Caco-2 (cell line): ENCODE results near the gene TTC28. TPM values are rescaled to one million over a fixed set of nuclear protein-coding genes. Genes with fewer than 3 reads are reported as not detected.

Source experiments
- BruUV-seq: library from RNA; stranded (reverse); fragments of 400-500 nt; replicated peaks from 2 replicates; lab custom pipeline; 2021; lab: Mats Ljungman, UMichigan
- CTCF ChIA-PET: fragments of 300-600 bp; sonication (Branson Sonifier 250); formaldehyde crosslinking; loops from one replicate; lab custom pipeline; 2022; ENCODE audit warnings: antibody characterized with exemption; lab: Charles Lee
- POLR2A ChIA-PET: fragments of 300-600 bp; sonication (Branson Sonifier 250); formaldehyde crosslinking; loops from one replicate; lab custom pipeline; 2022; ENCODE audit warnings: antibody characterized with exemption; lab: Charles Lee
- DNase-seq, 2 experiments: peaks; one replicate each; pipeline versions ENCODE4 v3.0.0 to v3.0.0-alpha.2; 2020 to 2022
- H3K27me3 ChIP-seq: replicated peaks from 2 replicates; pipeline ENCODE4 v1.6.0; 2011; ENCODE audit warnings: low read length; ENCODE audit not compliant: control insufficient read depth, insufficient read depth
- H3K36me3 ChIP-seq: 2 replicates; pipeline ENCODE4 v1.5.1; 2011; ENCODE audit warnings: low read length; ENCODE audit not compliant: control insufficient read depth, insufficient read depth
- H3K4me1 ChIP-seq: fragments of 250-450 bp; sonication (Bioruptor Pico); 2 replicates; pipeline ENCODE4 v1.5.1; 2020; ENCODE audit warnings: mild to moderate bottlenecking
- H3K4me3 ChIP-seq: 2 replicates; pipeline ENCODE4 v1.5.1; 2011; ENCODE audit warnings: low read depth, mild to moderate bottlenecking, control low read depth, low read length
- H3K9me3 ChIP-seq: fragments of 250-450 bp; sonication (Bioruptor Pico); 2 replicates; pipeline ENCODE4 v1.5.1; 2020; ENCODE audit warnings: mild to moderate bottlenecking, moderate library complexity
- H3K27ac Mint-ChIP-seq: one replicate; pipeline ENCODE4 v1.8.0; 2022; ENCODE audit warnings: mixed read lengths; ENCODE audit not compliant: unreplicated experiment
- H3K27me3 Mint-ChIP-seq: one replicate; pipeline ENCODE4 v1.8.0; 2022; ENCODE audit warnings: mixed read lengths; ENCODE audit not compliant: insufficient read depth, unreplicated experiment
- H3K36me3 Mint-ChIP-seq: one replicate; pipeline ENCODE4 v1.8.0; 2022; ENCODE audit warnings: mild to moderate bottlenecking, mixed read lengths; ENCODE audit not compliant: insufficient read depth, unreplicated experiment
- H3K4me1 Mint-ChIP-seq: one replicate; pipeline ENCODE4 v1.8.0; 2022; ENCODE audit warnings: low read depth, mixed read lengths; ENCODE audit not compliant: unreplicated experiment
- H3K4me3 Mint-ChIP-seq: one replicate; pipeline ENCODE4 v1.8.0; 2022; ENCODE audit warnings: mild to moderate bottlenecking, moderate library complexity, mixed read lengths; ENCODE audit not compliant: unreplicated experiment
- H3K9me3 Mint-ChIP-seq: one replicate; pipeline ENCODE4 v1.8.0; 2022; ENCODE audit warnings: mixed read lengths; ENCODE audit not compliant: unreplicated experiment
- intact Hi-C: fragments of 100-400 bp; cut with micrococcal nuclease; formaldehyde crosslinking; loops from one replicate; pipeline ENCODE4 v1.10.0; 2022; ENCODE audit not compliant: unreplicated experiment
- total RNA-seq: library from RNA; stranded (reverse); gene quantifications from 2 replicates; pipeline ENCODE4 v1.2.3, GENCODE V29; 2022
- TF ChIP-seq, protein P1 (sequence below), 2 experiments: fragments of 200-600 bp in 1 of 2; IDR thresholded peaks; 1 replicate in 1 of 2; 2 replicates in 1 of 2; pipeline versions ENCODE4 v1.5.1 to v1.8.0; 2011 to 2022; ENCODE audit warnings: antibody characterized with exemption in 1 of 2, control low read depth in 1 of 2, inconsistent platforms in 1 of 2, low read depth in 1 of 2, low read length in 1 of 2, mild to moderate bottlenecking in 1 of 2, moderate library complexity in 1 of 2; ENCODE audit not compliant: insufficient read depth in 1 of 2, severe bottlenecking in 1 of 2, unreplicated experiment in 1 of 2

Gene TTC28
- total RNA-seq, 1 experiment from 2014 or later: 12.0 TPM

- H3K4me1 ChIP-seq: peaks cover 7% of the 10 kb centered on the region; the same call in 1 of the 2 replicates
- DNase-seq: peak; percentile 71 to 82
- intact Hi-C loops: loop anchor here (1.0 kb wide), 2 partner anchors 422 to 574 kb away; no protein-coding TSS in a partner anchor
- Mint-ChIP-seq H3K4me1 (no peaks in the 10 kb centered on the region), H3K36me3 (no peaks in the 10 kb centered on the region), H3K4me3 (no peak overlapping the region), H3K9me3 (no peaks in the 10 kb centered on the region), H3K27me3 (no peaks in the 10 kb centered on the region), H3K27ac (no peak overlapping the region)
- no peaks in the 10 kb centered on the region for H3K27me3 ChIP-seq
- POLR2A ChIA-PET: no interaction called here
- H3K4me3 ChIP-seq: no peak overlapping the region
- BruUV-seq: no TSS peak
- no peaks in the 10 kb centered on the region for H3K36me3 ChIP-seq
- CTCF ChIA-PET: interaction anchor here (0.5 to 1.8 kb wide), 11 partner anchors 8 to 1560 kb away, joined by 3 to 11 read pairs (median 4); no protein-coding TSS in a partner anchor
- H3K9me3 ChIP-seq: no peaks in the 10 kb centered on the region
- TF ChIP-seq, protein P1, sequence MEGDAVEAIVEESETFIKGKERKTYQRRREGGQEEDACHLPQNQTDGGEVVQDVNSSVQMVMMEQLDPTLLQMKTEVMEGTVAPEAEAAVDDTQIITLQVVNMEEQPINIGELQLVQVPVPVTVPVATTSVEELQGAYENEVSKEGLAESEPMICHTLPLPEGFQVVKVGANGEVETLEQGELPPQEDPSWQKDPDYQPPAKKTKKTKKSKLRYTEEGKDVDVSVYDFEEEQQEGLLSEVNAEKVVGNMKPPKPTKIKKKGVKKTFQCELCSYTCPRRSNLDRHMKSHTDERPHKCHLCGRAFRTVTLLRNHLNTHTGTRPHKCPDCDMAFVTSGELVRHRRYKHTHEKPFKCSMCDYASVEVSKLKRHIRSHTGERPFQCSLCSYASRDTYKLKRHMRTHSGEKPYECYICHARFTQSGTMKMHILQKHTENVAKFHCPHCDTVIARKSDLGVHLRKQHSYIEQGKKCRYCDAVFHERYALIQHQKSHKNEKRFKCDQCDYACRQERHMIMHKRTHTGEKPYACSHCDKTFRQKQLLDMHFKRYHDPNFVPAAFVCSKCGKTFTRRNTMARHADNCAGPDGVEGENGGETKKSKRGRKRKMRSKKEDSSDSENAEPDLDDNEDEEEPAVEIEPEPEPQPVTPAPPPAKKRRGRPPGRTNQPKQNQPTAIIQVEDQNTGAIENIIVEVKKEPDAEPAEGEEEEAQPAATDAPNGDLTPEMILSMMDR (IDR thresholded peaks at IDR 0.05; ENCODE audit: insufficient read depth in 1 of 2, low read depth in 1 of 2, low read length in 1 of 2, severe bottlenecking in 1 of 2, unreplicated experiment in 1 of 2): peak; percentile 91 to 93
Measured at GRCh38 chr22:28019881-28020861, 659.5 kb downstream of the TTC28 start.

DNA sequence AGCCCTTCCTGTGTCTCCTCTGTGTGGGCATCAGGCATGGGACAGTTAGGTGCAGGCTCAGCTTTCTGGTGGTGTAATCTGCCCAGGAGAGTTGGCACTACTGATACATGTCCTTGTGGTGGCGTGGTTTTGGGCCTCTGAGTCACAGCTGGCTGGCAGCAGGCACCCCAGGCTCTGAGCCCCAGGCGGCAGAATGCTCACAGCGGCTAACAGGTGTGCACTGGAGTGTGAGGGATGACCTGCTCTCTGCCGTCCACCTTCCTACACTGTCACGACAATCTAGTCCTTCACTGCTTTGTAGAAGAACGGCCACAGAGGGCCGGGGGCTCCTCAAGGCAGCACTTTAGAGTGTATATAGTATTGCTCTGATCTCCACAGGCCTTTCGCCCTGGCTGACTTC is 660.3 kb downstream of the TTC28 start:
- Histone ChIP-seq H3K4me1 (peaks cover 7% of the 10 kb centered on the region; the same call in 1 of the 2 replicates), H3K9me3 (no peaks in the 10 kb centered on the region), H3K36me3 (no peaks in the 10 kb centered on the region), H3K4me3 (no peak overlapping the region), H3K27me3 (no peaks in the 10 kb centered on the region)
- ChIA-PET CTCF (interaction anchor here (0.5 to 1.8 kb wide), 6 partner anchors 27 to 1927 kb away, joined by 3 to 11 read pairs (median 4); no protein-coding TSS in a partner anchor), POLR2A (no interaction called here)
- TF ChIP-seq, protein P1 (IDR thresholded peaks at IDR 0.05; ENCODE audit: insufficient read depth in 1 of 2, low read depth in 1 of 2, low read length in 1 of 2, severe bottlenecking in 1 of 2, unreplicated experiment in 1 of 2): no peak
- H3K4me3 Mint-ChIP-seq: no peak overlapping the region
- H3K4me1 Mint-ChIP-seq: no peaks in the 10 kb centered on the region
- H3K36me3 Mint-ChIP-seq: no peaks in the 10 kb centered on the region
- peak in 1 of 2 experiments; percentile 15 for DNase-seq
- intact Hi-C loops: no loop called here
- H3K27ac Mint-ChIP-seq: no peak overlapping the region
- no peaks in the 10 kb centered on the region for H3K27me3 Mint-ChIP-seq
- no TSS peak for BruUV-seq
- H3K9me3 Mint-ChIP-seq: no peaks in the 10 kb centered on the region

DNA sequence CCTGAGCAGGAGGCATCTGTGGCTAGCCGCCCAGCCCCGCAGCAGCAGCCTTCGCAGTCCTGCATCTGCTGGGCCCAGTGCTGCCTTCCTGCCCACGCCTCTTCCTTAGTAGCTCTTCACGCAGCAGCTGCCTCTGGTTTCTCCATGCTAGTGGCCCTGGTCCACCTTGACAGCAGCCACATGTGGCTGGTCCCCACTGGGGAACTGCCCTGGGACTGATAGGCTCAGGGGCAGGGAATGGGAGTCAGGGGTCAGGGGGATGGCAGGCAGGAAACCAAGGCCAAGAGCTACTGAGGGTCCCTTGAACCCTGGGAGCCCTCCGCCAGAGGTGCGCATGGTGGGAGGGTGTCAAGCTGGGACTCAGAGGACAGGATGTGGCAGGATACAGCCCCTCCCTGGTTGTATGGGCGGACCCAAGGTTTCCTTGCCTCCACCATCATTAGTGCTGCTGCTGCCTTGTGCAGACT is 661.1 kb downstream of the TTC28 start:
- Mint-ChIP-seq H3K36me3 (no peaks in the 10 kb centered on the region), H3K9me3 (no peaks in the 10 kb centered on the region), H3K4me3 (no peak overlapping the region), H3K4me1 (no peaks in the 10 kb centered on the region), H3K27me3 (no peaks in the 10 kb centered on the region), H3K27ac (no peak overlapping the region)
- ChIA-PET POLR2A (no interaction called here), CTCF (interaction anchor here (0.7 kb wide), 1 partner anchor 28 kb away, joined by 3 read pairs; no protein-coding TSS in a partner anchor)
- TF ChIP-seq, protein P1 (IDR thresholded peaks at IDR 0.05; ENCODE audit: insufficient read depth in 1 of 2, low read depth in 1 of 2, low read length in 1 of 2, severe bottlenecking in 1 of 2, unreplicated experiment in 1 of 2): no peak
- DNase-seq: peak in 1 of 2 experiments; percentile 23
- BruUV-seq: no TSS peak
- Histone ChIP-seq H3K4me1 (peaks cover 7% of the 10 kb centered on the region; the same call in 1 of the 2 replicates), H3K9me3 (no peaks in the 10 kb centered on the region), H3K4me3 (no peak overlapping the region), H3K36me3 (no peaks in the 10 kb centered on the region), H3K27me3 (no peaks in the 10 kb centered on the region)
- intact Hi-C loops: no loop called here
